CD4-positive, alpha-beta T cell treated with Interleukin-1 beta for 1 hour (primary cell): ENCODE measurements around the gene GSDMA.
"Not testable (repeated sequence)": the region's sequence is repeated elsewhere in the genome, so short reads cannot be mapped to it uniquely, and the experiment has no call there.

Experiments used
- DNase-seq, 2 donors: peaks; one replicate each; pipeline ENCODE4 v3.0.0-alpha.2; 2020 to 2022

Gene GSDMA

GRCh38 chr17:39999067-39999466 lies 36.3 kb downstream of the GSDMA start:
- no peak for DNase-seq

DNA sequence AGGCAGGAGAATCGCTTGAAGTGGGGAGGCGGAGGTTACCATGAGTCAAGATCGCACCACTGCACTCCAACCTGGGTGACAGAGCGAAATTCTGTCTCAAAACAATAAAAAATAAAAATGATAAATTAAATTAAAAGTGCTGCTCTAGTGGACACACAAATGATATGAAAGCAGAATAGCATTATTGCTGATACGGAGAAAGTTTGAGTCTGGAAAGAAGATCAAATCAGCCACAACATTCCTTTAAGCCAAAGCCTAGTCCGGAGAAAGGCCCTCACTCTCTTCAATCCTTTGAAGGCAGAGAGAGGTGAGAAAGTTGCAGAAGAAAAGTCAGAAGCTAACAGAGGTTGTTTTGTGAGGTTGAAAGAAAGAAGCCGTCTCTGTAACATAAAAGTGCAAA lies 37.4 kb downstream of the GSDMA start:
- DNase-seq = no peak

GRCh38 chr17:40001335-40001734 lies 38.5 kb downstream of the GSDMA start:
- not testable (repeated sequence) for DNase-seq

DNA sequence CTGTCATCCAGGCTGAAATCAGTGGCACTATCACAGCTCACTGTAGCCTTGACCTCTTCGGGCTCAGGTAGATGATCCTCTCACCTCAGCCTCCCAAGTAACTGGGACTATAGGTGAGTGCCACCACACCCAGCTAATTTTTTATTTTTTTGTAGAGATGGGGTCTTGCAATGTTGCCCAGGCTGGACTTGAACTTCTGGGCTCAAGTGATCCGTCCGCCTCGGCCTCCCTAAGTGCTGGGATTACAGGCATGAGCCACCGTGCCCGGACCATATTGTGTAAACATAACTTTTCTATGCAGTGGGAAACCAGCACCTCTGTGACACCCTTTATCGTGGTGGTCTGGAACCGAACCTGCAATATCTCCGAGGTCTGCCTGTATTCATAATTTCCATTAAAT lies 41.3 kb downstream of the GSDMA start:
- DNase-seq = no peak

DNA sequence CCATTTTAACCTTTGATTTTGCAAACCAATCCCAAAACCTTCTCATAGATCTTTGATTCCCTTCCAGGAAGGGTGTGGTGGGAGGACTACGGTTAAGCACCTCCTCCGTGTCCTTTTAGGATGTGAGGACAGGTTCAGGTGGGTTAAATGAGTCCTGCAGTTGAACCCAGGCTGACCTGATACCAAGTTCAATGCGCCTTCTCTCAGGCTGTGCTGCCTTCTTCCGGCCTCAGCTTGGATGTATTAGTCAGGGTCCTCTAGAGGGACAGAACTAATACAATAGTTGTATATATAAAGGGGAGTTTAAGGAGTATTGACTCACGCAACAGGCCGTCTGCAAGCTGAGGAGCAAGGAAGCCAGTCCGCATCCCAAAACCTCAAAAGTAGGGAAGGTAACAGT lies 41.9 kb downstream of the GSDMA start:
- no peak for DNase-seq

GRCh38 chr17:40005520-40005919 lies 42.7 kb downstream of the GSDMA start:
- DNase-seq = no peak

DNA sequence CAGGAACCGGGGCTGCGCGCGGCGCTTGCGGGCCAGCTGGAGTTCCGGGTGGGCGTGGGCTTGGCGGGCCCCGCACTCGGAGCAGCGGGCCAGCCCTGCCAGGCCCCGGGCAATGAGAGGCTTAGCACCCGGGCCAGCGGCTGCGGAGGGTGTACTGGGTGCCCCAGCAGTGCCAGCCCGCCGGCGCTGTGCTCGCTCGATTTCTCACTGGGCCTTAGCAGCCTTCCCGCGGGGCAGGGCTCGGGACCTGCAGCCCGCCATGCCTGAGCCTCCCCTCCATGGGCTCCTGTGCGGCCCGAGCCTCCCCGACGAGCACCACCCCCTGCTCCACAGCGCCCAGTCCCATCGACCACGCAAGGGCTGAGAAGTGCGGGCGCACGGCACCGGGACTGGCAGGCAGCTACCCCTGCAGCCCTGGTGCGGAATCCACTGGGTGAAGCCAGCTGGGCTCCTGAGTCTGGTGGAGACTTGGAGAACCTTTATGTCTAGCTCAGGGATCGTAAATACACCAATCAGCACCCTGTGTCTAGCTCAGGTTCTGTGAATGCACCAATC lies 48.2 kb downstream of the GSDMA start:
- not testable (repeated sequence) for DNase-seq

DNA sequence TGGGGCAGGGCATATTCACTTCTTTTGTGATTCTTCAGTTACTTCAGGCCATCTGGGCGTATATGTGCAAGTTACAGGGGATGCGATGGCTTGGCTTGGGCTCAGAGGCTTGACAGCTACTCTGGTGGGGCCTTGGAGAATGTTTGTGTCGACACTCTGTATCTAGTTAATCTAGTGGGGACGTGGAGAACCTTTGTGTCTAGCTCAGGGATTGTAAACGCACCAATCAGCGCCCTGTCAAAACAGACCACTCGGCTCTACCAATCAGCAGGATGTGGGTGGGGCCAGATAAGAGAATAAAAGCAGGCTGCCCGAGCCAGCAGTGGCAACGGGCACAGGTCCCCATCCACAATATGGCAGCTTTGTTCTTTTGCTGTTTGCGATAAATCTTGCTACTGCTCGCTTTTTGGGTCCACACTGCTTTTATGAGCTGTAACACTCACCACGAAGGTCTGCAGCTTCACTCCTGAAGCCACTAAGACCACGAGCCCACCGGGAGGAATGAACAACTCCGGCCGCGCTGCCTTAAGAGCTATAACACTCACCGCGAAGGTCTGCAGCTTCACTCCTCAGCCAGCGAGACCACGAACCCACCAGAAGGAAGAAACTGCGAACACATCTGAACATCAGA lies 49.3 kb downstream of the GSDMA start:
- DNase-seq = not testable (repeated sequence)

- no peak for DNase-seq
Observed at GRCh38 chr17:40014375-40014980, 51.7 kb downstream of the GSDMA start.

DNA sequence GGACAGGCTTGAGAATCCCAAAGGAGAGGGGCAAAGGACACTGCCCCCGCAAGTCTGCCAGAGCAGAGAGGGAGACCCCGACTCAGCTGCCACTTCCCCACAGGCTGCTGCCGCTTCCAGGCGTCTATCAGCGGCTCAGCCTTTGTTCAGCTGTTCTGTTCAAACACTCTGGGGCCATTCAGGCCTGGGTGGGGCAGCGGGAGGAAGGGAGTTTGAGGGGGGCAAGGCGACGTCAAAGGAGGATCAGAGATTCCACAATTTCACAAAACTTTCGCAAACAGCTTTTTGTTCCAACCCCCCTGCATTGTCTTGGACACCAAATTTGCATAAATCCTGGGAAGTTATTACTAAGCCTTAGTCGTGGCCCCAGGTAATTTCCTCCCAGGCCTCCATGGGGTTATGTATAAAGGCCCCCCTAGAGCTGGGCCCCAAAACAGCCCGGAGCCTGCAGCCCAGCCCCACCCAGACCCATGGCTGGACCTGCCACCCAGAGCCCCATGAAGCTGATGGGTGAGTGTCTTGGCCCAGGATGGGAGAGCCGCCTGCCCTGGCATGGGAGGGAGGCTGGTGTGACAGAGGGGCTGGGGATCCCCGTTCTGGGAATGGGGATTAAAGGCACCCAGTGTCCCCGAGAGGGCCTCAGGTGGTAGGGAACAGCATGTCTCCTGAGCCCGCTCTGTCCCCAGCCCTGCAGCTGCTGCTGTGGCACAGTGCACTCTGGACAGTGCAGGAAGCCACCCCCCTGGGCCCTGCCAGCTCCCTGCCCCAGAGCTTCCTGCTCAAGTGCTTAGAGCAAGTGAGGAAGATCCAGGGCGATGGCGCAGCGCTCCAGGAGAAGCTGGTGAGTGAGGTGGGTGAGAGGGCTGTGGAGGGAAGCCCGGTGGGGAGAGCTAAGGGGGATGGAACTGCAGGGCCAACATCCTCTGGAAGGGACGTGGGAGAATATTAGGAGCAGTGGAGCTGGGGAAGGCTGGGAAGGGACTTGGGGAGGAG lies 52.5 kb downstream of the GSDMA start, which contains the start of gene CSF3:
CSF3 (plus strand) TSS at position 436 of the 993 bp plus-strand sequence; CDS start at position 471, 35 bp downstream.
- no peak for DNase-seq

DNA sequence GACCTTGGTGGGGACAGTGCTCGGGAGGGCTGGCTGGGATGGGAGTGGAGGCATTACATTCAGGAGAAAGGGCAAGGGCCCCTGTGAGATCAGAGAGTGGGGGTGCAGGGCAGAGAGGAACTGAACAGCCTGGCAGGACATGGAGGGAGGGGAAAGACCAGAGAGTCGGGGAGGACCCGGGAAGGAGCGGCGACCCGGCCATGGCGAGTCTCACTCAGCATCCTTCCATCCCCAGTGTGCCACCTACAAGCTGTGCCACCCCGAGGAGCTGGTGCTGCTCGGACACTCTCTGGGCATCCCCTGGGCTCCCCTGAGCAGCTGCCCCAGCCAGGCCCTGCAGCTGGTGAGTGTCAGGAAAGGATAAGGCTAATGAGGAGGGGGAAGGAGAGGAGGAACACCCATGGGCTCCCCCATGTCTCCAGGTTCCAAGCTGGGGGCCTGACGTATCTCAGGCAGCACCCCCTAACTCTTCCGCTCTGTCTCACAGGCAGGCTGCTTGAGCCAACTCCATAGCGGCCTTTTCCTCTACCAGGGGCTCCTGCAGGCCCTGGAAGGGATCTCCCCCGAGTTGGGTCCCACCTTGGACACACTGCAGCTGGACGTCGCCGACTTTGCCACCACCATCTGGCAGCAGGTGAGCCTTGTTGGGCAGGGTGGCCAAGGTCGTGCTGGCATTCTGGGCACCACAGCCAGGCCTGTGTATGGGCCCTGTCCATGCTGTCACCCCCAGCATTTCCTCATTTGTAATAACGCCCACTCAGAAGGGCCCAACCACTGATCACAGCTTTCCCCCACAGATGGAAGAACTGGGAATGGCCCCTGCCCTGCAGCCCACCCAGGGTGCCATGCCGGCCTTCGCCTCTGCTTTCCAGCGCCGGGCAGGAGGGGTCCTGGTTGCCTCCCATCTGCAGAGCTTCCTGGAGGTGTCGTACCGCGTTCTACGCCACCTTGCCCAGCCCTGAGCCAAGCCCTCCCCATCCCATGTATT lies 53.5 kb downstream of the GSDMA start:
- DNase-seq = no peak

GRCh38 chr17:40017422-40018080 lies 54.7 kb downstream of the GSDMA start:
- no peak for DNase-seq

DNA sequence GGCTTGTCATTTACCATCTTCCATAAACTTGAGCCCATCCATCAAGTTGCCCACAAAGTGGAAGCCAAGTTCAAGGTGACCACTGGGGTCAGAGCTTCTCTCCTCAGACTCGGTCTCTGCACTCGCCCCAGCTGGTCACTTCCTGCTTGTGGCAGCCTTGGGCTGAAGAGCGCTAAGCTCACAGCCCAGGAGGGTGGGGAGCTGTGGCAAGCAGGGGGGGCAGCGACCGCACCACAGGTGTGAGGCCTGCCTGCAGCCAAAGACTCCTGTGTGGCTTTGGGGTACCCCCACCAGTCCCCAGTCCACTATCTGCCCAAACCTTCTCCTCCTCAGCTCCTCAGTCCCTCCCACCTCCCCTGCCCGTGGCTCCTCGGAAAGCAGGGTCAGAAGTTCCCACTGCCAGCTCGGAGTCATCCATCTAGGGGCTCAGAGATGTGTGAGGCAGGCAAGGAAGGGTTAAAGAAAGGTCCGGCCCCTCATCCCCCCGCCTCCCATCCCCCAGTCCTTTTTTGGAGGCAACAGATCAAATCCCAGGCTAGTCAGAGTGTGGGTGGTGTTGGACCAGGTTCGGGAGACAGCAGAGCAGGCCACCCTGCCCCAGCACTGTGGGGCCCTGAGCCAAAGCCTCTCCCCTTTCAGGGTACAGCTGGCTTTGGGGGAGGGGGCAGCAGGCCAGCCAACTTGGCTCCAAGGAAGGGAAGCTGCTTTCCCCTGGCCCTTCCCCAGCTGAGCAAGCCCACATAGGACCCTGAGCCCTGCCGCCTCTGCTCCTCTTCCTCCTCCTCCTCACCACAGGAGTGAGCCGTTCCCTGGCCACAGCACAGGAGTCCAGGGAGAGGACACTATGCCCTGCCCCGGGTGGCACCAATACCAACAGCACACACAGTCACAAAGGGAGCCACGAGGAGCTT lies 55.7 kb downstream of the GSDMA start:
- DNase-seq = no peak

GRCh38 chr17:40019140-40019991 lies 56.6 kb downstream of the GSDMA start:
- no peak for DNase-seq

DNA sequence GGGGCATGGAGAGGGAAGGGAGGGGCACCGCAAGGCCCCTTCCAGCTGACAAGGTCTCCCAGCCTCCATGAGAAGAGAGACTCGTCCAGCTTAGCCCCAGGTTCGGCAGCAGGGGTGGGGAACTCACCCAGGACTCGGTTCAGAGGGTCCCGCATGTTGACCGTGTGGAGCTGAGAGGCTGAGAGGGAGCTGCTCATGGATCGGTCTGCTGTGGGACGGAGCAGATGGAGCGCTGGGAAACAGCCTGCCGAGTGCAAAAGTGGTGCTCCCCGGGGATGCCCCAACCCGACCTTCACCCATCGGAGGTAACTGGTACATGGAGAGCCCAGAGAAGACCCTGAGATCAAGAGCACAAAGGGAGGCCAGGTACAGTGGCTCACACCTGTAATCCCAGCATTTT lies 57.3 kb downstream of the GSDMA start:
- no peak for DNase-seq

DNA sequence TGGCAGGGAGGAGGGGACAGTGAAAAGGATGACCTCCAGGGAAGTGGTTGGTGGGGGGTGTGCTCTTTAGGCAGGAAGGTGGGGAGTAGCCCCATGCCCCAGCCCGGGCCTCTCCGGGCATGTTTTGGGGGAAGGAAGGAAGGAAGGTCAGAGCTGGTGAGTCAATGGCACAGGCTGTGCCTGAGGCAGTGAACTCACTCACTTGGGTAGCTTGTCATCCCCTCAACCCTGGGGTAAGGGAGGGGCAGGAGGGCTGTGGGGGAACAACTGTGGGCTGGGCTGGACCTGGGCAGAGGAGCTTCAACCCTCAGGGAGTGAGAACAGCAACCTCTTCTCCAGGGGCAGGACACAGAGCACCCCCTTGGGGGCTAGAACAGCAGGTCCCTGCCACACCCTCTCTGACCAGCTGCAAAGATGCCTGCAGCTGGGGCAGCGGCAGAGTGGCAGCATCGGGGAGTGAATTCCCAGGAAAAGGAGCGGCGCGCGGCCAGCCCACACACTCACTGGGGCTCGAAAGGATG lies 58.7 kb downstream of the GSDMA start:
- DNase-seq = no peak

DNA sequence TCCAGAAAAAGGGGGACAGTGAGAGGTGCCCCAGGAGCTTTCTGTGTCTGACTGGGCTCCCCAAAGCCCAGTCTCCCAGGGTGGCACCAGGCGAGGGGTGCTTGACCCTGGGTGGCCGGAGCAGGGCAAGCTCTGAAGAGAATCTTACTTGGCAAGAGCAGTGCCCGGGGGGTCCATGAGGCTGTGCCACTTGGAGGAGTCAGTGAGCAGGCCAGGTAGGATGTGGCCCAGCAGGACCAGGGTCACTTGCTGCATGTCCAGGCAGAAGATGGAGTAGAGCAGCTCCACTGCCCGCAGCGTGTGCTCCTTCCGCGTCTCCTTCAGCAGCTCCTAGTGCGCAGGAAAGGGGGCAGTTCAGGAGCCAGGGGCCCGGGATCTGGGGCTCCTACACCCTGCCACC lies 59.7 kb downstream of the GSDMA start:
- DNase-seq = no peak

GRCh38 chr17:40022961-40023541 lies 60.2 kb downstream of the GSDMA start:
- no peak for DNase-seq
